ENCODE data around the gene ZBTB8B. TPM values are rescaled to one million over a fixed set of nuclear protein-coding genes. Genes with fewer than 3 reads are reported as not detected.
A peak's percentile ranks its signal among the peaks of the same experiment; 100 is the strongest.
"Not testable (repeated sequence)": the region's sequence is repeated elsewhere in the genome, so short reads cannot be mapped to it uniquely, and the experiment has no call there.

ZBTB8B gene
- total RNA-seq, 1 donor from 2014 or later: 3.4 TPM

DNA sequence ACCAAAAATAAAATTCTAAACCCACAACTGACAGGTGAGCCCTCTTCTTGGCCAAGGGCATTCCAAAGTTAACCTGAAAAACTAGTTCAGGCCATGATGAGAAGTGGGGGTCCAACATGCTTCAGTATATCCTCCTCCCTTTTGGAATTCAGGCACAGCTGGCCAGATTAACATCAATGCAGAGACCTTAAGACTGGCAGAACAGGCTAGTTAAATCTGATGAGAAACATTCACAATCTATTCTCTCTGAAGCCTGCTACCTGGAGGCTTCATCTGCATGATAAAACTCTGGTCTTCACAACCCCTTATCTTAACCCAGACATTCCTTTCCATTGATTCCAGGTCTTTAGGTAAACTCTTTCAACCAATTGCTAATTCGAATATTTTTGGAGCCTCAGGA is 26.7 kb upstream of the ZBTB8B start:
- H3K9me3 Mint-ChIP-seq: peaks cover 6% of the 10 kb centered on the region
- no peak overlapping the region for H3K27ac Mint-ChIP-seq
- no peaks in the 10 kb centered on the region for H3K36me3 Mint-ChIP-seq
- no peak overlapping the region for H3K4me3 Mint-ChIP-seq
- TF ChIP-seq, protein P1, sequence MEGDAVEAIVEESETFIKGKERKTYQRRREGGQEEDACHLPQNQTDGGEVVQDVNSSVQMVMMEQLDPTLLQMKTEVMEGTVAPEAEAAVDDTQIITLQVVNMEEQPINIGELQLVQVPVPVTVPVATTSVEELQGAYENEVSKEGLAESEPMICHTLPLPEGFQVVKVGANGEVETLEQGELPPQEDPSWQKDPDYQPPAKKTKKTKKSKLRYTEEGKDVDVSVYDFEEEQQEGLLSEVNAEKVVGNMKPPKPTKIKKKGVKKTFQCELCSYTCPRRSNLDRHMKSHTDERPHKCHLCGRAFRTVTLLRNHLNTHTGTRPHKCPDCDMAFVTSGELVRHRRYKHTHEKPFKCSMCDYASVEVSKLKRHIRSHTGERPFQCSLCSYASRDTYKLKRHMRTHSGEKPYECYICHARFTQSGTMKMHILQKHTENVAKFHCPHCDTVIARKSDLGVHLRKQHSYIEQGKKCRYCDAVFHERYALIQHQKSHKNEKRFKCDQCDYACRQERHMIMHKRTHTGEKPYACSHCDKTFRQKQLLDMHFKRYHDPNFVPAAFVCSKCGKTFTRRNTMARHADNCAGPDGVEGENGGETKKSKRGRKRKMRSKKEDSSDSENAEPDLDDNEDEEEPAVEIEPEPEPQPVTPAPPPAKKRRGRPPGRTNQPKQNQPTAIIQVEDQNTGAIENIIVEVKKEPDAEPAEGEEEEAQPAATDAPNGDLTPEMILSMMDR (IDR thresholded peaks at IDR 0.05; ENCODE audit: unreplicated experiment): no peak
- no peaks in the 10 kb centered on the region for H3K27me3 Mint-ChIP-seq (ENCODE audit: low read depth)
- peaks cover 8% of the 10 kb centered on the region for H3K4me1 Mint-ChIP-seq
- no peak for DNase-seq (ENCODE audit: low spot score in 2 of 2, unreplicated experiment in 2 of 2)

DNA sequence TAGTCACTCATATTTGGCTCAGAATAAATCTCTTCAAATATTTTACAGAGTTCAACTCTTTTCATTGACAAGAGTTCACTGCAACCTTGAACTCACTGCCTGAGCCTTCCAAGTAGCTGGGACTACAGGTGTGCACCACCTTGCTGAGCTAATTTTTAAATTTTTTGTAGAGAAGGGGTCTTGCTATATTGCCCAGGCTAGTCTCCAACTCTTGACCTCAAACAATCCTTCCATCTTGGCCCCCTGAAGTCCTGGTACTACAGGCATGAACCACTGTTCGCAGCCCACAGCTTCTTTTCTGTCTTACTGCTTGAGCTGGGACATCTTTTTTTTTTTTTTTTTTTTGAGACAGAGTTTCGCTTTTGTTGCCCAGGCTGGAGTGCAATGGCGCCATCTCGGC is 26.1 kb upstream of the ZBTB8B start:
- not testable (repeated sequence) for DNase-seq (ENCODE audit: low spot score in 2 of 2, unreplicated experiment in 2 of 2); H3K9me3 Mint-ChIP-seq; H3K4me3 Mint-ChIP-seq; H3K4me1 Mint-ChIP-seq; H3K27ac Mint-ChIP-seq; H3K27me3 Mint-ChIP-seq (ENCODE audit: low read depth); H3K36me3 Mint-ChIP-seq

DNA sequence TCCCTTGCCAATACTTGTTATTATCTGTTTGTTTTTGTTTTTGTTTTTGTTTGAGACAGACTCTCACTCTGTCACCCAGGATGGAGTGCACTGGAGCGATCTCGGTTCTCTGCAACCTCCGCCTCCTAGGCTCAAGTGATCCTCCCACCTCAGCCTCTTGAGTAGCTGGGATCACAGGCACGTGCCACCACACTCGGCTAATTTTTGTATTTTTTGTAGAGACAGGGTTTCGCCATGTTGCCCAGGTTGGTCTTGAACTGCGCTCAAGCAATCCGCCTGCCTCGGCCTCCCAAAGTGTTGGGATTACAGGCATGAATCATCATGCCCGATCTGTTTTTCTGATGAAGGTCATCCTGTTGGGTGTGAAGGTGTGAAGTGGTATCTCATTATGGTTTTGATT is 23.4 kb upstream of the ZBTB8B start:
- H3K9me3 Mint-ChIP-seq; DNase-seq (ENCODE audit: low spot score in 2 of 2, unreplicated experiment in 2 of 2); H3K27ac Mint-ChIP-seq; H3K36me3 Mint-ChIP-seq; H3K27me3 Mint-ChIP-seq (ENCODE audit: low read depth); H3K4me3 Mint-ChIP-seq: not testable (repeated sequence)
- peaks cover 17% of the 10 kb centered on the region for H3K4me1 Mint-ChIP-seq

DNA sequence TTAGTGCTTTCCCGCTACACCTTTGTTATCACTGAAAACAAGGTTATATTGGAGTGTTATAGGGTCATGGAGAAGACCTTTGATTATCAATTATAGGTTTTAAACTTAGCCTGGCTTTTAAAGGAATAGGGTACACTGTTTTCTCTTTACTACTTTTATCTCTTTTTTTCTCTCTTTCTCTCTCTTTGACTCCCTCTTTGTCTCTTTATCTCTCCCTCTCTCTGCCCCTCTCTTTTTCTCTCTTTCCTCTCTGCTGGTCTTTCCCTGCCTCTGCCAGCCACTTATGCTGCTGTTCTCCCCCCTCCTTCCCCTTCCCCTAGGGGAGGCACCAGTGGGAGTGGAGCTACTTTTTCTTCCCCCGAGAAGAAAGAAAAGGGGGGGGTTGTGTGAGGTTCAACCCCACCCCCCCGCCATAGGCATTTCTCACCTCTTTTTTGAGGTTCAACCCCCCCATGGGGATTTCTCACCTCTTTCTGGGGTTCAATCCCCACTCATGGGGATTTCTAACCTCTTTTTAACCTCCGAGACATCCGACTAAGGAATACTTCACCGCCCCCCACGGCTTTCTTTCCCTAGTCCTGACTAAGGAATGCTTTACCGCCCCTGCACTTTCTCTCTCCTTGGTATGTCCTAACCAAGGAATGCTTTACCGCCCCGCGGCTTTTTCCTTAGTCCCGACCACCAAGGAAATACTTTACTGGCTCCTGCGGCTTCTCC is 17.2 kb upstream of the ZBTB8B start:
- peak; percentile 52 to 69 for DNase-seq (ENCODE audit: low spot score in 2 of 2, unreplicated experiment in 2 of 2)
- H3K4me1 Mint-ChIP-seq: peaks cover 26% of the 10 kb centered on the region
- peaks cover 4% of the 10 kb centered on the region for H3K9me3 Mint-ChIP-seq
- no peaks in the 10 kb centered on the region for H3K27me3 Mint-ChIP-seq (ENCODE audit: low read depth)
- TF ChIP-seq, protein P1 (IDR thresholded peaks at IDR 0.05; ENCODE audit: unreplicated experiment): no peak
- peak overlapping the region; percentile 96 for H3K27ac Mint-ChIP-seq
- H3K36me3 Mint-ChIP-seq: peaks cover 8% of the 10 kb centered on the region
- peak overlapping the region; percentile 71 for H3K4me3 Mint-ChIP-seq

DNA sequence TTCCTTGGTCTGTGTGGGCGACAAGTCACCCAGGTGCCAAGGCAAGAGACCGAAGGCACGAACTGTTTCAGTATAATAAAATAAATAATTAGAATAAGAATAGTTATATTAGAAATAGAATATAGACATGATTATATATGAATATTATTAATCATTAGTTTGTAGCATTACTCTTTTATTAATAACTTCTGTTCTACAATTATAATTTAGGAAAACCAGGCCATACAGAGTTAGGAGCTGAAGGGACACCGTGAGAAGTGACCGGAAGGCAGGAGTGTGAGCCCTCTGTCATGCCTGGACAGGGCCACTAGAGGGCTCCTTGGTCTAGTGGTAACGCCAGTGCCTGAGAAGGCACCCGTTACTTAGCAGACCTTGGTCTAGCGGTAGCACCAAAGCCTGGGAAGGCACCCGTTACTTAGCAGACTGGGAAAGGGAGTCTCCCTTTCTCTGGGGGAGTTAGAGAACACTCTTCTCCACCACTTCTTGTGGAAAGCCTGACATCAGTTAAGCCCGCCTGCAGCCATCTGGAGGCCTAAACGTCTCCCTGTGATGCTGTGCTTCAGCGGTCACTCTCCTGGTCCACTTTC is 16.6 kb upstream of the ZBTB8B start:
- H3K9me3 Mint-ChIP-seq; H3K36me3 Mint-ChIP-seq; H3K27me3 Mint-ChIP-seq (ENCODE audit: low read depth): not testable (repeated sequence)
- Mint-ChIP-seq H3K27ac (peak overlapping the region; percentile 96), H3K4me1 (peaks cover 26% of the 10 kb centered on the region), H3K4me3 (peak overlapping the region; percentile 71)
- peak; percentile 42 to 76 for DNase-seq (ENCODE audit: low spot score in 2 of 2, unreplicated experiment in 2 of 2)
- TF ChIP-seq, protein P1 (IDR thresholded peaks at IDR 0.05; ENCODE audit: unreplicated experiment): peak; percentile 76

DNA sequence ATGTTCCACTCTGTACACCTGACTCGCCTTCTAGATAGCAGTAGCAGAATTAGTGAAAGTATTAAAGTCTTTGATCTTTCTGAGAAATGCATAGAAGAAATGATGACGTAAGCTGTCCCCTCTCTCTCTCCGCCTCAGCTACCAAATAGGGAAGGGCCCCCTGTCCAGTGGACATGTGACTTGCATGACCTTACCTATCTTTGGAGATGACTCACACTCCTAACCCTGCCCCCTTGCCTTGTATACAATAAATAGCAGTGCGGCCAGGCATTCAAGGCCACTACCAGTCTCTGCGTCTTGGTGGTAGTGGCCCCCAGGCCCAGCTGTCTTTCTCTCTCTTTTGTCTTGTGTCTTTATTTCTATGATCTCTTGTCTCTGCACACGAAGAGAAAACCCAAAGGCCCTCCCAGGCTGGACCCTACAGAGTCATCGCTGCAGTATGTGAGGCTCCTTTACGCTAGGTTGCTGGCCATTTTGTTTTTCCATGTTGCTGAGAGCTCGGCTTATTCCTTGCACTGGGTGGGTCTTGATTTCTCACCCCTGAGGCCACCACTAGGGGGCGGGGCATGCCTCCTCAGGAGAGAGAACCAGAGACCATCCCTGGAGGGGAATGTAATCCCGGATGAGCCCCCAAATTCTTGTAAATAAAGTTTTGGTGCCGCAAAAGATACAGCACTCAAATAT is 16.0 kb upstream of the ZBTB8B start:
- H3K4me3 Mint-ChIP-seq: peak overlapping the region; percentile 1
- TF ChIP-seq, protein P1 (IDR thresholded peaks at IDR 0.05; ENCODE audit: unreplicated experiment): peak; percentile 65
- peaks cover 8% of the 10 kb centered on the region for H3K36me3 Mint-ChIP-seq
- H3K27me3 Mint-ChIP-seq (ENCODE audit: low read depth): no peaks in the 10 kb centered on the region
- H3K27ac Mint-ChIP-seq: no peak overlapping the region
- peaks cover 4% of the 10 kb centered on the region for H3K9me3 Mint-ChIP-seq
- H3K4me1 Mint-ChIP-seq: peaks cover 26% of the 10 kb centered on the region
- DNase-seq (ENCODE audit: low spot score in 2 of 2, unreplicated experiment in 2 of 2): no peak

All from mesothelial cell of epicardium (in vitro differentiated cells).